ENCODE measurements around the gene RHEB. TPM values are rescaled to one million over a fixed set of nuclear protein-coding genes. Genes with fewer than 3 reads are reported as not detected.

Gene RHEB
- total and polyA plus RNA-seq, 2 donors (not counting 3 experiments of a cell fraction or from before 2014, with no cell fraction given): 59.4 to 108 TPM

DNA sequence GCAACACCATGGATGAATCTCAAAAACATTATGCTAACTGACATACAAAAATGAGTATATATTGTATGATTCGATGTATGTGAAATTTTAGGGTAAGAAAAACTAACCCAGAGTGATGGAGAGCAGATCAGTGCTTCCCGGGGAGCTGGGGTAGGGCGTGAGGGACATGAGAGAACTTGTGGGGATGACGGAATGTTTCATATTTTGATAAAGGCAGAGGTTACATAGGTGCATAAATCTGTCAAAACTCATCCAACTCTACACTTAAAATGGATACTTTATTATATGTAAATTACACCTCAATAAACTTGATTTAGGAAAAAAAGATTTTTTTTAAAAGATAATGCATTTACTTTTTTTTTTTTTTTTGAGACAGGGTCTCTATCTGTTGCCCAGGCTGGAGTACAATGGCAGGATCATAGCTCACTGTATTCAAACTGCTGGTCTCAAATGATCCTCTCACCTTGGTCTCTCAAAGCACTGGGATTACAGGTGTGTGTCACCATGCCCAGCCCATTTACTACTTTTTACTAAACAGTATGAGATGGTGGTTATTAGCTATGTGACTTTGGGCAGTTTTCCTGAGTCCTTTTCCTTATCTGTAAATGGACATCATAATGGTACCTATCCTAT, 13.7 kb downstream of the RHEB start:
- no TSS peak for BruUV-seq (replicated peaks)
- Histone ChIP-seq H3K27me3 (ENCODE audit: control insufficient read depth in 2 of 2, insufficient read depth in 2 of 2, low read length in 2 of 2) (no peaks in the 10 kb centered on the region), H2AFZ (ENCODE audit: low read depth, low read length) (no peak overlapping the region), H3K27ac (ENCODE audit: insufficient read depth, low read depth, low read length) (no peak overlapping the region), H3K4me2 (ENCODE audit: insufficient read depth, low read length) (no peak overlapping the region), H3K4me3 (replicated peaks in 1 of 3; ENCODE audit: insufficient read depth in 1 of 3, low read depth in 1 of 3, low read length in 3 of 3) (no peak overlapping the region), H3K36me3 (ENCODE audit: control insufficient read depth in 2 of 2, extremely low read depth in 1 of 2, insufficient read depth in 2 of 2, low read length in 2 of 2) (no peaks in the 10 kb centered on the region), H3K79me2 (ENCODE audit: control insufficient read depth, insufficient read depth, low read length) (peaks cover 100% of the 10 kb centered on the region), H3K9ac (replicated peaks; ENCODE audit: extremely low read depth, insufficient read depth, low read length) (no peak overlapping the region), H3K9me3 (replicated peaks; ENCODE audit: control insufficient read depth, insufficient read depth, low read length) (no peaks in the 10 kb centered on the region), H3K4me1 (ENCODE audit: control insufficient read depth, extremely low read depth, insufficient read depth, low read length) (peaks cover 7% of the 10 kb centered on the region), H3K9me1 (replicated peaks; ENCODE audit: control insufficient read depth, extremely low read depth, insufficient read depth, low read length) (no peaks in the 10 kb centered on the region), H4K20me1 (replicated peaks; ENCODE audit: control insufficient read depth, extremely low read depth, insufficient read depth, low read length) (peaks cover 17% of the 10 kb centered on the region)
- intact Hi-C loops (cut with micrococcal nuclease) (no loop called here), dilution Hi-C loops (cut with MboI; ENCODE audit: extremely low pct_ligation_motif_present, low sequenced_read_pairs) (no loop called here)
- POLR2A ChIA-PET: interaction anchor here (0.7 kb wide), 1 partner anchor 15 kb away, joined by 3 read pairs; no protein-coding TSS in a partner anchor
- no peak for DNase-seq (ENCODE audit: low read depth, low spot score)
- TF ChIP-seq GATA2 (IDR thresholded peaks at IDR 0.05; ENCODE audit: insufficient read depth, insufficient read length, low read depth, low read length) (no peak), MYC (IDR thresholded peaks at IDR 0.05; ENCODE audit: low read depth, low read length) (no peak), JUN (IDR thresholded peaks at IDR 0.05; ENCODE audit: borderline replicate concordance, insufficient read depth, insufficient read length, low read depth) (no peak), POLR2AphosphoS5 (IDR thresholded peaks at IDR 0.05; ENCODE audit: insufficient read depth, low read depth, low read length) (no peak), POLR2A (IDR thresholded peaks at IDR 0.05; ENCODE audit: low read depth, low read length) (no peak), FOS (IDR thresholded peaks at IDR 0.05; ENCODE audit: borderline replicate concordance, insufficient read depth, low read length) (no peak), EZH2 (IDR thresholded peaks at IDR 0.05; ENCODE audit: borderline replicate concordance, low read depth, low read length, severe bottlenecking) (no peak)
- TF ChIP-seq, protein P1, sequence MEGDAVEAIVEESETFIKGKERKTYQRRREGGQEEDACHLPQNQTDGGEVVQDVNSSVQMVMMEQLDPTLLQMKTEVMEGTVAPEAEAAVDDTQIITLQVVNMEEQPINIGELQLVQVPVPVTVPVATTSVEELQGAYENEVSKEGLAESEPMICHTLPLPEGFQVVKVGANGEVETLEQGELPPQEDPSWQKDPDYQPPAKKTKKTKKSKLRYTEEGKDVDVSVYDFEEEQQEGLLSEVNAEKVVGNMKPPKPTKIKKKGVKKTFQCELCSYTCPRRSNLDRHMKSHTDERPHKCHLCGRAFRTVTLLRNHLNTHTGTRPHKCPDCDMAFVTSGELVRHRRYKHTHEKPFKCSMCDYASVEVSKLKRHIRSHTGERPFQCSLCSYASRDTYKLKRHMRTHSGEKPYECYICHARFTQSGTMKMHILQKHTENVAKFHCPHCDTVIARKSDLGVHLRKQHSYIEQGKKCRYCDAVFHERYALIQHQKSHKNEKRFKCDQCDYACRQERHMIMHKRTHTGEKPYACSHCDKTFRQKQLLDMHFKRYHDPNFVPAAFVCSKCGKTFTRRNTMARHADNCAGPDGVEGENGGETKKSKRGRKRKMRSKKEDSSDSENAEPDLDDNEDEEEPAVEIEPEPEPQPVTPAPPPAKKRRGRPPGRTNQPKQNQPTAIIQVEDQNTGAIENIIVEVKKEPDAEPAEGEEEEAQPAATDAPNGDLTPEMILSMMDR (IDR thresholded peaks at IDR 0.05; ENCODE audit: extremely low read depth in 1 of 2, insufficient read depth in 1 of 2, low read depth in 1 of 2, low read length in 2 of 2): no peak
- TF ChIP-seq, protein P2, sequence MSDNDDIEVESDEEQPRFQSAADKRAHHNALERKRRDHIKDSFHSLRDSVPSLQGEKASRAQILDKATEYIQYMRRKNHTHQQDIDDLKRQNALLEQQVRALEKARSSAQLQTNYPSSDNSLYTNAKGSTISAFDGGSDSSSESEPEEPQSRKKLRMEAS (IDR thresholded peaks at IDR 0.05; ENCODE audit: insufficient read depth, insufficient read length): no peak
- CTCF ChIA-PET: interaction anchor here (1.2 kb wide), 1 partner anchor 11 kb away, joined by 3 read pairs; no protein-coding TSS in a partner anchor
- FAIRE-seq: no peak

Data from endothelial cell of umbilical vein (primary cell).